Keratinocyte (primary cell): ENCODE measurements around the gene DFFB. TPM values are rescaled to one million over a fixed set of nuclear protein-coding genes. Genes with fewer than 3 reads are reported as not detected.

Source experiments
- DNase-seq: peaks from one replicate; pipeline ENCODE4 v3.0.0-alpha.2; 2011; ENCODE audit warnings: low read depth, missing footprints, low spot score
- FAIRE-seq: peaks from 2 replicates; lab custom pipeline; 2011; peaks lifted over from hg19 to GRCh38; lab: Jason Lieb, UNC
- H2AFZ ChIP-seq: 2 replicates; pipeline ENCODE4 v1.6.0; 2012; ENCODE audit warnings: low read length, control low read depth, inconsistent platforms; ENCODE audit not compliant: control insufficient read depth
- H3K27ac ChIP-seq: 2 replicates; pipeline ENCODE4 v1.5.1; 2011; ENCODE audit warnings: low read length; ENCODE audit not compliant: control insufficient read depth, insufficient read depth
- H3K27me3 ChIP-seq: 3 replicates; pipeline ENCODE4 v1.6.0; 2011; ENCODE audit warnings: low read length; ENCODE audit not compliant: control insufficient read depth, insufficient read depth; ENCODE audit errors: extremely low read depth
- H3K36me3 ChIP-seq, 2 experiments: 2 replicates in 1 of 2; 3 replicates in 1 of 2; pipeline ENCODE4 v1.5.1; 2011; ENCODE audit warnings: low read length in 2 of 2, mild to moderate bottlenecking in 1 of 2; ENCODE audit not compliant: control insufficient read depth in 2 of 2, insufficient read depth in 2 of 2; ENCODE audit errors: extremely low read depth in 1 of 2
- H3K4me1 ChIP-seq: 3 replicates; pipeline ENCODE4 v1.5.1; 2011; ENCODE audit warnings: low read length; ENCODE audit not compliant: control insufficient read depth, insufficient read depth; ENCODE audit errors: extremely low read depth
- H3K4me2 ChIP-seq: 3 replicates; pipeline ENCODE4 v1.6.0; 2011; ENCODE audit warnings: low read depth, low read length; ENCODE audit not compliant: control insufficient read depth, insufficient read depth; ENCODE audit errors: extremely low read depth
- H3K4me3 ChIP-seq, 3 experiments: fragments of 200-600 bp in 1 of 3; sonication (generic) in 1 of 3; 2 replicates in 2 of 3; 3 replicates in 1 of 3; pipeline ENCODE4 v1.5.1; 2011 to 2016; ENCODE audit warnings: low read length in 3 of 3, mild to moderate bottlenecking in 3 of 3, control low read depth in 2 of 3, inconsistent platforms in 1 of 3, low read depth in 1 of 3, mixed read lengths in 1 of 3, mixed run types in 1 of 3, moderate library complexity in 1 of 3; ENCODE audit not compliant: control insufficient read depth in 2 of 3, insufficient read depth in 2 of 3; ENCODE audit errors: extremely low read depth in 1 of 3
- H3K79me2 ChIP-seq: 2 replicates; pipeline ENCODE4 v1.6.0; 2012; ENCODE audit warnings: low read length; ENCODE audit not compliant: control insufficient read depth, insufficient read depth
- H3K9ac ChIP-seq: 3 replicates; pipeline ENCODE4 v1.6.0; 2011; ENCODE audit warnings: low read length; ENCODE audit not compliant: control insufficient read depth, insufficient read depth; ENCODE audit errors: extremely low read depth
- H3K9me1 ChIP-seq: 3 replicates; pipeline ENCODE4 v1.6.0; 2011; ENCODE audit warnings: low read length; ENCODE audit not compliant: control insufficient read depth, insufficient read depth; ENCODE audit errors: extremely low read depth
- H3K9me3 ChIP-seq: 2 replicates; pipeline ENCODE4 v1.5.1; 2012; ENCODE audit warnings: low read depth, low read length; ENCODE audit not compliant: control insufficient read depth
- H4K20me1 ChIP-seq: 3 replicates; pipeline ENCODE4 v1.6.0; 2011; ENCODE audit warnings: low read length; ENCODE audit not compliant: control insufficient read depth, insufficient read depth; ENCODE audit errors: extremely low read depth
- EZH2 ChIP-seq: IDR thresholded peaks from one replicate; pipeline ENCODE4 v1.6.1; 2012; ENCODE audit warnings: inconsistent platforms, mild to moderate bottlenecking, low read length, moderate library complexity
- dilution Hi-C: fragments of 300-500 bp; cut with MboI; formaldehyde crosslinking; loops from one replicate; pipeline ENCODE4 v1.7.0; 2020; ENCODE audit warnings: low sequenced_read_pairs; ENCODE audit not compliant: extremely low pct_ligation_motif_present
- polyA plus RNA-seq, 5 experiments: library from polyadenylated mRNA; depleted of rRNA in 3 of 5; stranded (reverse) in 3 of 5; stranded (forward) in 1 of 5; unstranded in 1 of 5; fragments of >200 nt; gene quantifications; 1 replicate in 1 of 5; 2 replicates in 3 of 5; 3 replicates in 1 of 5; pipeline versions ENCODE4 v1.2.1 to v1.2.3, GENCODE V29; 2011 to 2012; ENCODE audit warnings: missing spikeins in 2 of 5, low read depth in 1 of 5, low replicate concordance in 1 of 5
- TF ChIP-seq, protein P1 (sequence below), 3 experiments: IDR thresholded peaks in 1 of 3; conservative IDR thresholded peaks in 1 of 3; optimal IDR thresholded peaks in 1 of 3; 2 replicates in 2 of 3; 3 replicates in 1 of 3; pipeline versions ENCODE3 to v1.5.1; 2011; ENCODE audit warnings: low read length in 3 of 3, mild to moderate bottlenecking in 3 of 3, moderate library complexity in 2 of 3, control low read depth in 1 of 3, inconsistent platforms in 1 of 3; ENCODE audit not compliant: insufficient read depth in 2 of 3; ENCODE audit errors: extremely low read depth in 1 of 3

Gene DFFB
- polyA plus RNA-seq, 1 donor (not counting 4 experiments of a cell fraction or from before 2014, with no cell fraction given) = 5.2 TPM

DNA sequence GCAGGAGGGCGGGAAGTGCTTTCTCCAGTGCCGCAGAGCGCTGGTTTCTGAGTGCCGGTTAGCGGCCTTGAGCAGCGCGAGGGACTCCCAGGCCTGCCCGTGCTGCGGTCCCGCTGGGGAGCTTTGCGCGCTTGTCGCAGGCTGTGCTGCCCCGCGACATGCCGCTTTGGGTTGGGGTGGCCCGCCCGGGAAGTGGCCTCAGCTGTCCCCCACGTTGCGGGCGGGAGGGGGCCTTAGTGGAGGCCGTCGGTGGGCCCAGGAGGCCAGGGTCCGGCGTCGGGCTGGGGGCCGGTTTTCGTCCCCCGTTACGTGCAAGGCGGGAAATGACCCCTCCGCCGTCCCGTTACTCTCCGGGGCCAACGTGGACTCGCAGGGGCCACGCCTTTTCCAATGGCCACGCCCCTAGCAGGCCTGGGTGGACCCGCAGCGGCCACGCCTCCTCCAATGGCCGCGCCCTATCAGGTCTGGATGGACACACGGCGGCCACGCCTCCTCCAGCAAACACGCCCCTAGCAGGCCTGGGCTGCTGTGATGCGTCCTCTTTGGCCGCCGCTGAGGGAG is 43.8 kb downstream of the DFFB start:
- H3K27me3 ChIP-seq = no peaks in the 10 kb centered on the region
- TF ChIP-seq EZH2 = no peak
- TF ChIP-seq, protein P1, sequence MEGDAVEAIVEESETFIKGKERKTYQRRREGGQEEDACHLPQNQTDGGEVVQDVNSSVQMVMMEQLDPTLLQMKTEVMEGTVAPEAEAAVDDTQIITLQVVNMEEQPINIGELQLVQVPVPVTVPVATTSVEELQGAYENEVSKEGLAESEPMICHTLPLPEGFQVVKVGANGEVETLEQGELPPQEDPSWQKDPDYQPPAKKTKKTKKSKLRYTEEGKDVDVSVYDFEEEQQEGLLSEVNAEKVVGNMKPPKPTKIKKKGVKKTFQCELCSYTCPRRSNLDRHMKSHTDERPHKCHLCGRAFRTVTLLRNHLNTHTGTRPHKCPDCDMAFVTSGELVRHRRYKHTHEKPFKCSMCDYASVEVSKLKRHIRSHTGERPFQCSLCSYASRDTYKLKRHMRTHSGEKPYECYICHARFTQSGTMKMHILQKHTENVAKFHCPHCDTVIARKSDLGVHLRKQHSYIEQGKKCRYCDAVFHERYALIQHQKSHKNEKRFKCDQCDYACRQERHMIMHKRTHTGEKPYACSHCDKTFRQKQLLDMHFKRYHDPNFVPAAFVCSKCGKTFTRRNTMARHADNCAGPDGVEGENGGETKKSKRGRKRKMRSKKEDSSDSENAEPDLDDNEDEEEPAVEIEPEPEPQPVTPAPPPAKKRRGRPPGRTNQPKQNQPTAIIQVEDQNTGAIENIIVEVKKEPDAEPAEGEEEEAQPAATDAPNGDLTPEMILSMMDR (optimal IDR thresholded peaks at IDR 0.05 in 1 of 3, IDR thresholded peaks at IDR 0.05 in 1 of 3, conservative IDR thresholded peaks at IDR 0.05 in 1 of 3; ENCODE audit: extremely low read depth in 1 of 3, insufficient read depth in 2 of 3, low read length in 3 of 3) = no peak
- H3K36me3 ChIP-seq = no peaks in the 10 kb centered on the region
- dilution Hi-C loops = no loop called here
- H3K27ac ChIP-seq = peak overlapping the region; percentile 84
- peak overlapping the region; percentile 97 for H2AFZ ChIP-seq
- peak overlapping the region; percentile 86 for H3K9ac ChIP-seq
- DNase-seq = peak; percentile 75
- peaks cover 4% of the 10 kb centered on the region for H4K20me1 ChIP-seq
- H3K4me2 ChIP-seq = peak overlapping the region; percentile 63
- peak; percentile 62 for FAIRE-seq
- peak overlapping the region; percentile 66 to 97 (median 73) for H3K4me3 ChIP-seq
- peaks cover 40% of the 10 kb centered on the region for H3K79me2 ChIP-seq
- H3K9me1 ChIP-seq = no peaks in the 10 kb centered on the region
- H3K9me3 ChIP-seq = no peaks in the 10 kb centered on the region
- H3K4me1 ChIP-seq = peaks cover 3% of the 10 kb centered on the region

DNA sequence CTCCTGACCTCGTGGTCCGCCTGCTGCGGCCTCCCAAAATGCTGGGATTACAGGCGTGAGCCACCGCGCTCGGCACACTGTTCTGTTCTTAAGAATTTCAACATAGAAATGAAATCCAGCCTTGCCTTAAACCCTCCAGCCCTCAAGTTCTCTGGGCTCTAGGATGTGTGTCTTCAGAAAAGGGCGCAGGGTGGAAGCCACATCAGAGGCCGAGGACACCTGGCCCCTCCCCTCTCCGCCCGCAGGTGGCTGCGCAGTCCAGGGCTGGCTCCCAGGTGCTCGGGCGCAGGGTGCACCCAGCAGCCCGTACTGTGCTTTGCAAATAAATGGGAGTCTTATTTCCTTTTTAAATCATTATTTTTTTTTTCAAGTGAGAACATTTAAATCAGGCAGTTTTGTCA is 44.8 kb downstream of the DFFB start:
- H3K9me3 ChIP-seq = no peaks in the 10 kb centered on the region
- FAIRE-seq (no peak), DNase-seq (no peak)
- no peak overlapping the region for H3K4me3 ChIP-seq
- H3K79me2 ChIP-seq = peaks cover 29% of the 10 kb centered on the region
- H3K36me3 ChIP-seq = no peaks in the 10 kb centered on the region
- H2AFZ ChIP-seq = no peak overlapping the region
- no peak overlapping the region for H3K4me2 ChIP-seq
- dilution Hi-C loops = no loop called here
- H3K27ac ChIP-seq = no peak overlapping the region
- TF ChIP-seq EZH2 = no peak
- TF ChIP-seq, protein P1 (optimal IDR thresholded peaks at IDR 0.05 in 1 of 3, IDR thresholded peaks at IDR 0.05 in 1 of 3, conservative IDR thresholded peaks at IDR 0.05 in 1 of 3; ENCODE audit: extremely low read depth in 1 of 3, insufficient read depth in 2 of 3, low read length in 3 of 3) = no peak
- H3K9me1 ChIP-seq = no peaks in the 10 kb centered on the region
- peaks cover 3% of the 10 kb centered on the region for H3K4me1 ChIP-seq
- H3K27me3 ChIP-seq = no peaks in the 10 kb centered on the region
- H4K20me1 ChIP-seq = no peaks in the 10 kb centered on the region
- H3K9ac ChIP-seq = no peak overlapping the region
